GM06990 (cell line): ENCODE results near the gene RYR1.

Experiments
- DNase-seq: peaks from one replicate; pipeline ENCODE4 v3.0.0-alpha.2; 2011; ENCODE audit not compliant: insufficient read length; ENCODE audit errors: extremely low read depth
- H3K27me3 ChIP-seq: replicated peaks from 2 replicates; pipeline ENCODE4 v1.6.0; 2011; ENCODE audit warnings: low read length; ENCODE audit not compliant: control insufficient read depth, insufficient read depth
- H3K36me3 ChIP-seq: 2 replicates; pipeline ENCODE4 v1.5.1; 2011; ENCODE audit warnings: low read length; ENCODE audit not compliant: control insufficient read depth, insufficient read depth
- H3K4me3 ChIP-seq: replicated peaks from 2 replicates; pipeline ENCODE4 v1.5.1; 2011; ENCODE audit warnings: low read depth, mild to moderate bottlenecking, control low read depth, low read length
- CTCF ChIP-seq: IDR thresholded peaks from 2 replicates; pipeline ENCODE4 v1.5.1; 2011; ENCODE audit warnings: low read length, control low read depth, mild to moderate bottlenecking, inconsistent platforms; ENCODE audit not compliant: insufficient read depth, poor library complexity, severe bottlenecking

RYR1 gene

GRCh38 chr19:38583985-38584305 is 150.5 kb downstream of the RYR1 start:
- DNase-seq = no peak
- Histone ChIP-seq H3K36me3 (peaks cover 6% of the 10 kb centered on the region), H3K4me3 (no peak overlapping the region), H3K27me3 (no peaks in the 10 kb centered on the region)
- TF ChIP-seq CTCF = no peak

GRCh38 chr19:38587562-38587961 is 154.1 kb downstream of the RYR1 start:
- TF ChIP-seq CTCF = no peak
- no peak for DNase-seq
- Histone ChIP-seq H3K4me3 (no peak overlapping the region), H3K36me3 (peaks cover 11% of the 10 kb centered on the region), H3K27me3 (no peaks in the 10 kb centered on the region)

DNA sequence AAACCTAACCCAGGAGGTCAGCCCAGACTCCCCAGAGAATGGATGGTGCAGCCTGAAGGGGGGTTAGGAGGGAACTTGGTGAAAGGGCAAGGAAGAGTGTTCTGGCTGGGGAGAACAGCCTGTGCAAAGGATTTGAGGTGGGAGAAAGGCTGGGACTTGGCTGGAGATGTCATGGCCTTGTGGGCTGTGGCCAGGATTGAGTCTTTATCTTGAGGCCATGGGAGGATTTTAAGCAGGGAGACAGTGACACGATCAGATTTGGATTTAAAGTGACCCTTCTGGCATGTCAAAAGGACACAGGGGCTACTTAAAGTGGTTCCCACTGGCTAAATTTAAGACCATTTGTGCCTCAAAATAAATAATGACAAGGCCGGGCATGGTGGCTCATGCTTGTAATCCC is 154.6 kb downstream of the RYR1 start:
- Histone ChIP-seq H3K36me3 (peaks cover 13% of the 10 kb centered on the region), H3K4me3 (no peak overlapping the region), H3K27me3 (no peaks in the 10 kb centered on the region)
- DNase-seq = no peak
- no peak for TF ChIP-seq CTCF

GRCh38 chr19:38592940-38593339 is 159.4 kb downstream of the RYR1 start:
- Histone ChIP-seq H3K36me3 (peaks cover 32% of the 10 kb centered on the region), H3K4me3 (no peak overlapping the region), H3K27me3 (no peaks in the 10 kb centered on the region)
- TF ChIP-seq CTCF = no peak
- no peak for DNase-seq

DNA sequence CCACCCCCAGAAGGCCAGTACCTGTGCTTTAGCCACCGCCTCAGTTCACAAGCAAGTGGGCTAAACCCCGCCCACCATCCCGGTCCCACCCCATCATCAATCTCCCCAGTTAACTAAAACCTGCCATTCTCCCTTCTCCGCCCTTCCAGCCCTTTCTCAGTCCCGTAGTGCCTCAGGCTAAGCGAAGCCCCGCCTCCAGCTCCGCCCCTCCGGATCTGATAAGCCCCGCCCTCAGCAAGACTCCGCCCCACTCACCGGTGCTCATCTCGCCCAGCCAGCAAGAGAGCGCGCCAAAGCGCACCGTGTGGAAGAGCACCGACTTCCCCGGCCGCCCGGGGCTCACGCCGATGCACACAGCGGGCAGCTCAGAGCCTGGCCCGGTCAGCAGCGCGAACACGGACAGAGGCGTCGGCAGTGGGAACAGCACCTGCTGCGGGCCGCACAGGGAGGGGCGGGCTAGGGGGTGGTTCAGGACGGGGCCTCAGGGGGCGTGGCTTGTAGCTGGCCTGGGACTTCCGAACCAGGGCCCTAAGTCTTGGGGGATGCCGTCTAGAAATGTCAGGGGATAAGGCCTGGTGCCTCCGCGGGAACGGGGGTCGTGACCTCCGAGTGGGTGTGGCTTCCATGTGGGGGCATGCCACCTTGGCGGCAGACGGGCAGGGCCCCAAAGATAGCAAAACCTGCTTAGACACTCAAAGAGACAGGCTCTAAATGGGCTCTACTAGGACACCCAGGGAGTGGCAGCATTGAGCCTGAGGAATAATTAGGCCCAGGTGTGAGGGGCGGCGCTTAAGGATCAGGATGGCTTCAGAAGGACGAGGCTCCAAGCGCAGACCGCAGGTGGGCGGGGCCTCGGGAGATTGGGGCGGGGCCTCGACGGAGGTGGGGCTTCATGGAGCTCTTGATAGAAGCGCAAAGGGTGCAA is 162.8 kb downstream of the RYR1 start:
- TF ChIP-seq CTCF = no peak
- Histone ChIP-seq H3K4me3 (no peak overlapping the region), H3K27me3 (no peaks in the 10 kb centered on the region), H3K36me3 (peaks cover 37% of the 10 kb centered on the region)
- DNase-seq = no peak
